GM12864 (cell line): ENCODE data around the gene SHLD1.

Experiments
- DNase-seq: peaks from one replicate; pipeline ENCODE4 v3.0.0-alpha.2; 2011; ENCODE audit warnings: low read depth
- H3K4me3 ChIP-seq: 2 replicates; pipeline ENCODE4 v1.5.1; 2011; ENCODE audit warnings: mild to moderate bottlenecking, low read depth, low read length, control low read depth
- TF ChIP-seq, protein P1 (sequence below): IDR thresholded peaks from 2 replicates; pipeline ENCODE4 v1.5.1; 2011; ENCODE audit warnings: low read depth, mild to moderate bottlenecking, moderate library complexity, low read length, control low read depth, inconsistent platforms; ENCODE audit errors: missing control alignments

SHLD1 gene

DNA sequence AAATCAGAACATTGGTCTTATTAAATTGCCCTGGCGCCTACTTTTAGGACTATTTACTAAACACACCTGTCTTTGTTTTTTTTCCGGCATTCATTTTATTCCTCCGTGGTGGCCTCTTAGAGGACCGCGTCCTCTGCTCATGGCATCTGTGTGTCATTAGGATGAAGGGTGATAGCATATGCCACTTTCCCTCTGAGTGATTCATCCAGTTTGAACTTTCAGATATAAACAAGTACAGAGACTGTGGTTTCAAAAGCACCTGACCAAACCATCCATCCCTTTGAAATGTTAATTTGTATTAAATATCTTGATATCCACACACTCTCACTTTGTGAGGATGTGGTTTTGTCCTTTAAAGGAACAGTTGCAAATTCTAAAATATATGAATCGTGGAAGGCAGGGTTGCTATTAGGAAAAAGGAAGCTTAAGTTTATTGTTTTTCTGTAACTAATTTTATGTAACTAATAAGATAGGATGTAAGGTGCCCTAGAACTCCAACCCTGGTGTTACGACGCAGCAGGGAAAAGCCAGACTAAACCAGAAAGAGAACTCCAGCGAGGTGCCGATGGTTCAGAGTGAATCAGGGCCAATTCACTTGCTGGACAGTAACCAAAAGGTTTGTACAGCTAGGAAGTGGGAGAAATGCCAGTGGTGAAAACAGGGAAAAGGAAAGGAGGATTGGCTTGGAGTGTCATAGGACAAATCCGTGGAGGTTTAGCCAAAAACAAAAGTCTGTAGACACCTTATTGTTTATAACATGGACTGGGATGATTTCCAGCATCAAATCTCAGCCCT is 98.7 kb downstream of the SHLD1 start:
- TF ChIP-seq, protein P1, sequence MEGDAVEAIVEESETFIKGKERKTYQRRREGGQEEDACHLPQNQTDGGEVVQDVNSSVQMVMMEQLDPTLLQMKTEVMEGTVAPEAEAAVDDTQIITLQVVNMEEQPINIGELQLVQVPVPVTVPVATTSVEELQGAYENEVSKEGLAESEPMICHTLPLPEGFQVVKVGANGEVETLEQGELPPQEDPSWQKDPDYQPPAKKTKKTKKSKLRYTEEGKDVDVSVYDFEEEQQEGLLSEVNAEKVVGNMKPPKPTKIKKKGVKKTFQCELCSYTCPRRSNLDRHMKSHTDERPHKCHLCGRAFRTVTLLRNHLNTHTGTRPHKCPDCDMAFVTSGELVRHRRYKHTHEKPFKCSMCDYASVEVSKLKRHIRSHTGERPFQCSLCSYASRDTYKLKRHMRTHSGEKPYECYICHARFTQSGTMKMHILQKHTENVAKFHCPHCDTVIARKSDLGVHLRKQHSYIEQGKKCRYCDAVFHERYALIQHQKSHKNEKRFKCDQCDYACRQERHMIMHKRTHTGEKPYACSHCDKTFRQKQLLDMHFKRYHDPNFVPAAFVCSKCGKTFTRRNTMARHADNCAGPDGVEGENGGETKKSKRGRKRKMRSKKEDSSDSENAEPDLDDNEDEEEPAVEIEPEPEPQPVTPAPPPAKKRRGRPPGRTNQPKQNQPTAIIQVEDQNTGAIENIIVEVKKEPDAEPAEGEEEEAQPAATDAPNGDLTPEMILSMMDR: no peak
- DNase-seq: no peak
- H3K4me3 ChIP-seq: no peak overlapping the region

DNA sequence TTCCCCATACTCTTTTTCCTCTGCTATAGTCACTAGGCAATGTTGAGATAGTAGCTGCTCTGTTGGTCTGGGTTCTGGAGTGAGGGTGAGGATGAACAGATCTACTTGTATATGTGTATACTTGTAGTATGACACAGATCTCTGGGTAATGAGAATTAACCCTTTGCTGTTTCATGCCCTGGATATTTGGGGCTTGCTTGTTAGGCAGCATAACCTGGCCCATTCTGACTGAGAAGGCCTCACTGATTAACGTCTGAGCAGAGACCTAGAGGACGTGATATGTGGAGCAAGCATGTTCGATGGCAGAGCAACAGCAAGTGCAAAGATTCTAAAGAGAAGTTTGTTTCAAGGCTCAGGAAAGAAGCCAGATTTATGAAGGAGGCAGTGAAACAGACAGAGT is 105.7 kb downstream of the SHLD1 start:
- H3K4me3 ChIP-seq: no peak overlapping the region
- TF ChIP-seq, protein P1: no peak
- DNase-seq: no peak

DNA sequence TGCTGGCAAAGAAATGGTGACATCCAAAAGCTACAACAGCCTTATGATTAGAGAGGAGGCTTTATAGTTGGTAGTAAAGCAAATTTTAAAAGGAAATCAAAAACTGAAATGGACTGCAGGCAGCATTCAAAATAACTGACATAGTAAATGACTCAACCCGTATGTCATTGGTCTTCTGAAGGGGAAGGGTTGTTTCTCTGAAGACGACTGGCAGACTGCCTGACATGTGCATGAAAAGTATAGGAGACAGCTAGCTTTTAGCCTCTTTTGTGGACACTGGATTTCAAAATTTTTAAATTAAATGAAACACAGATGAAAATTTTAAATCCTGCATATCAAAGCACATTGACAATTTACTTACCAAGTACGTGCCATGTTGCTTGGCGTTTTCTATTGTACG is 109.4 kb downstream of the SHLD1 start:
- TF ChIP-seq, protein P1: no peak
- H3K4me3 ChIP-seq: no peak overlapping the region
- DNase-seq: no peak

DNA sequence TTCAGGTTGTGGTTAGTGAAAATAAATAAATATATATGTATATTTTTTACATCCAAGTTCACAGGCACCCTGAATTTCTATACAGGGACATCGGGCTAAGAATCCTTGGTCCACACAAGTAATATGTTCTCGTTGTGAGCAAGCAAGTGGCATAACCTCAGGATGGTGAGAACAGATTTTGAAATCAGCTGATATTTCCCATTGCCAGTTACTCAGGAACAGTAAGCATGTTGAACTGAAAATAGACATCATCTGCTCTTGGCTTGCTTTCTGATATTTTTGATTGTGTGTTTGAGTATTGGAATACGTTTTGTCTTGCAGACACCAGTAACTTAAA is 112.5 kb downstream of the SHLD1 start:
- no peak for DNase-seq
- no peak overlapping the region for H3K4me3 ChIP-seq
- TF ChIP-seq, protein P1: no peak

DNA sequence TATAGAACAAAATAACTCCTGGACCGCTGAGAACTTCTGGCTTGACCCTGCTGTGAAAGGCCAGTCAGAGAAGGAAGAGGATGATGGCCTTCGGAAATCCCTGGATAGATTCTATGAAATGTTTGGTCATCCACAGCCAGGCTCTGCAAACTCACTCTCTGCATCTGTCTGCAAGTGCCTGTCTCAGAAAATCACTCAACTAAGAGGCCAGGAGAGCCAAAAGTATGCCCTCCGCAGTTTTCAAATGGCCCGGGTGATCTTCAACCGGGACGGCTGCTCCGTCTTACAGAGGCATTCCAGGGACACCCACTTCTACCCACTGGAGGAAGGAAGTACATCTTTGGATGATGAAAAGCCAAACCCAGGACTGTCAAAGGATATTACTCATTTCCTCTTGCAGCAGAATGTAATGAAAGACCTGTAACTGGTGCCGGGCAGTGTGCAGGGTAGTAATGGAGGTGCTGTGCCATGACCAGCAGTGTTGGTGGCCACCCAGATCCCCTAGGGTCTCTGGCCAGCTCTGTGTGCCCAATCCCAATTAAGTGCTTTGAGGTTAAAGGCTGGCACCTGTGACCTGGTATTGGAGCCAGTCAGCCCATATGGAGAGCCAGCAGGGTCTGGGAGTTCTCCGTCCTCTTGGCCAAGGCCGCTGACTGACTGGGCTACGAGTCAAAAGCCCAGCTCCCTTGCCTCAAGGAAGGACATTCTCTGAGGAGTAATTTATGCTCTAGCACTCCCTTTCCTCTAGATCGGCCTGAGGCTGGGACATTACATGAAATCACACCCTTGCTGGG is 113.0 kb downstream of the SHLD1 start:
- no peak for DNase-seq
- TF ChIP-seq, protein P1: no peak
- no peak overlapping the region for H3K4me3 ChIP-seq

DNA sequence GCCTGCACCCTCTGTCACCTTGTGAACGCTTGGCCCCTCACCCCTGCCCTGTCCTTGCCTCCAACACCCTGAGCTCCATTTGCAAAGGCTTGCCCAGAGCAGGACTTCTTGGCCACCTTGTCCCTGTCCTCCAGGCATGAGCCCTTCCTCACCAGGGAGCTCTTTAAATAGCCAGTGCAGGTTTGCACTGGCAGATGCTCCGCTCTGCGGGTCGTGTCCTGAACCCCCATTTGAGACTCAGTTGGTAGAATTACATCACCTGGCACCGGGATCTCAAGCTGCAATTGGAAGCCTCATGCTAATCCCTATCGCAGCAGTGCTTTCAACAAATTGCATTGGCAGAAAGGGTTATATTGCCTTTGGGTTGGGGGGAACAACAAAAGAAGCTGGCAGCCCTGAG is 114.2 kb downstream of the SHLD1 start:
- no peak overlapping the region for H3K4me3 ChIP-seq
- TF ChIP-seq, protein P1: no peak
- DNase-seq: no peak
